Medulla oblongata (tissue), 1 donor: ENCODE results near the gene UBE2E2.

Experiments used
- DNase-seq: peaks from one replicate; pipeline ENCODE4 v3.0.0-alpha.2; 2015; ENCODE audit errors: extremely low spot score

UBE2E2 gene

GRCh38 chr3:23276913-23277658, 74.0 kb downstream of the UBE2E2 start:
- DNase-seq = no peak

- no peak for DNase-seq
These were observed 74.6 kb downstream of the UBE2E2 start for GRCh38 chr3:23277688-23278087.

GRCh38 chr3:23283625-23284024, 80.5 kb downstream of the UBE2E2 start:
- DNase-seq = no peak

- DNase-seq = no peak
These were observed 85.2 kb downstream of the UBE2E2 start for GRCh38 chr3:23288286-23288685.

- no peak for DNase-seq
These were observed 85.6 kb downstream of the UBE2E2 start for GRCh38 chr3:23288715-23289114.

GRCh38 chr3:23292432-23292831, 89.3 kb downstream of the UBE2E2 start:
- no peak for DNase-seq

GRCh38 chr3:23294770-23295387, 91.8 kb downstream of the UBE2E2 start:
- DNase-seq = no peak

- DNase-seq = no peak
These were observed 98.7 kb downstream of the UBE2E2 start for GRCh38 chr3:23301819-23302218.

- no peak for DNase-seq
These were observed 99.1 kb downstream of the UBE2E2 start for GRCh38 chr3:23302271-23302670.

- no peak for DNase-seq
These were observed 100.6 kb downstream of the UBE2E2 start for GRCh38 chr3:23303601-23304217.

- DNase-seq = no peak
These were observed 101.3 kb downstream of the UBE2E2 start for GRCh38 chr3:23304424-23304823.

- DNase-seq = no peak
These were observed 106.0 kb downstream of the UBE2E2 start for GRCh38 chr3:23308986-23309625.

- DNase-seq = no peak
These were observed 109.7 kb downstream of the UBE2E2 start for GRCh38 chr3:23312866-23313265.

GRCh38 chr3:23314981-23315762, 112.0 kb downstream of the UBE2E2 start:
- no peak for DNase-seq

- DNase-seq = no peak
These were observed 113.8 kb downstream of the UBE2E2 start for GRCh38 chr3:23316924-23317323.

GRCh38 chr3:23319366-23320312, 116.5 kb downstream of the UBE2E2 start:
- no peak for DNase-seq

- no peak for DNase-seq
These were observed 117.8 kb downstream of the UBE2E2 start for GRCh38 chr3:23320586-23321570.

GRCh38 chr3:23324745-23325144, 121.6 kb downstream of the UBE2E2 start:
- no peak for DNase-seq

GRCh38 chr3:23325466-23326065, 122.4 kb downstream of the UBE2E2 start:
- DNase-seq = no peak
